ENCODE results near the gene SEPTIN1.
"Not testable (repeated sequence)": the region's sequence is repeated elsewhere in the genome, so short reads cannot be mapped to it uniquely, and the experiment has no call there.

The SEPTIN1 gene

DNA sequence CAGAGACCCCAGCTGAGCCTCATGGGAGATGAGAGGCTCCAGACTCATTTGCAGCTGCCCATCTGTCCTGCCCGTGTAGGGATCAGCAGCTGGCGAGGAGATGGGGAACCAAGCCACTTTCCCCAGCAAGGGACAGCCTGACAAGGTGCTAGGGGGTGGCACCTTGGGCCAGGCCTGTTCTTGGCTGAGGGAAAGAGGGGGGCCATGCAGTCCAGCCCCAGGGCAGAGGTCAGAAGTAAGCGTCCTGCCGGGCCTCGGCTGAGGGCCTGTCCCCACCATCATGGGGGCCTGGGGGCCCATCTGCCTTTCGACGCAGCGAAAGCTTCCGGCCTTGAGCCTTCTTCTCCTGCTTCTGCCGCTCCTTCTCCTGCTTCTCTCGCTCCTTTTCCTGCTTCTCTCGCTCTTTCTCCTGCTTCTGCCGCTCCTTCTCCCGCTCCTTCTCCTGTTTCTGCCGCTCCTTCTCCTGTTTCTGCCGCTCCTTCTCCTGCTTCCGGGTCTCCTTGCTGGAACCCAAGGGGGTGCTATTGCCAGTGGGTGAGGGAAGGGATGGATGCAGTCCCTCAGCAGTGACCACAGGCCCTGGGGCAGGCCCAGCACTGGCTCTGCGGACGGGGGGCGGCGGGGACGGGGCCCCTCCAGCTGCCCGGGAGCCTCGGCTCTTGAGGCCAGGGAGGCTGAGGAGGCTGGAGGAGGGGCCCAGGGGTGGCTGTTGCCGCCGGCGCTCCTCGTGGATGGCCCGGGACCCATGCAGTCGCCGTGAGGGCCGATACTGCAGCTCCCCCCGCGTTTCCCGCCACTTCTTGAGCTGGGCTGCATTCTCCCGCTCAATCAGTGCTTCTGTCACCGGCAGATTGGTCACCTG lies 24.4 kb downstream of the SEPTIN1 start:
- no peak for DNase-seq (ENCODE audit: low spot score)

- no peak for DNase-seq (ENCODE audit: low spot score)
Measured at GRCh38 chr16:30357085-30357714, 25.2 kb downstream of the SEPTIN1 start.

DNA sequence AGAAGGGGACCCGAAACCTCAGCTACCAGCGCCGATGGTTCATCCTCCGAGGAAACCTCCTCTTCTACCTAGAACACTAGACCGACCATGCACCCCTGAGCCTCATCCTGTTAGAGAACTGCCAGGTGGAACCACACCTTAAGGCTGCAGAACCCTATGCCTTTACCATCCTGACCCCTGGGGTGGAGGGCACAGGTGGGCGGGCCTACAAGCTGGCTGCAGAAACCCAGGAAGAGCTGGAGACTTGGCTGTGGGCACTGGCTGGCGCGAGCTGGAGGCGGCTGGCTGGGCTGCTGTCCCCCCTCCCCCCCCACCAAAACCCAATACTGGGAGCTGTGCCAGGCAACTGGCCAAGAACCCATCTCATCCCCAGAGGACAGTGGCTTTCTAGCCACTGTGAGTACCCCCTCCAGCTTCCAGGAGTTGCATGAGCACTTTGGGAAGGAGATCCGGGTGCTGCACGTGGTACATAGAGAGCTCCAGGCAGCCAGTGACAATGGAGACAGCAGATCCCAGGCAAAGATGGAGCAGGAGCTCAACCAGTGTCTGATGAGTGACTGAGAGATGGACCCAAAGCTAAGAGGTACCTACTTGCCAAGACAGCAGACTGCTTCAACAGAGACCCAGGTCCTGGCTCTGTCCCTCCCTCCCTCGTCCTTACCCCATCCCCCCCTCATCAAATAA lies 25.8 kb downstream of the SEPTIN1 start:
- DNase-seq (ENCODE audit: low spot score): no peak

GRCh38 chr16:30355954-30356308 lies 26.4 kb downstream of the SEPTIN1 start:
- DNase-seq (ENCODE audit: low spot score): no peak

DNA sequence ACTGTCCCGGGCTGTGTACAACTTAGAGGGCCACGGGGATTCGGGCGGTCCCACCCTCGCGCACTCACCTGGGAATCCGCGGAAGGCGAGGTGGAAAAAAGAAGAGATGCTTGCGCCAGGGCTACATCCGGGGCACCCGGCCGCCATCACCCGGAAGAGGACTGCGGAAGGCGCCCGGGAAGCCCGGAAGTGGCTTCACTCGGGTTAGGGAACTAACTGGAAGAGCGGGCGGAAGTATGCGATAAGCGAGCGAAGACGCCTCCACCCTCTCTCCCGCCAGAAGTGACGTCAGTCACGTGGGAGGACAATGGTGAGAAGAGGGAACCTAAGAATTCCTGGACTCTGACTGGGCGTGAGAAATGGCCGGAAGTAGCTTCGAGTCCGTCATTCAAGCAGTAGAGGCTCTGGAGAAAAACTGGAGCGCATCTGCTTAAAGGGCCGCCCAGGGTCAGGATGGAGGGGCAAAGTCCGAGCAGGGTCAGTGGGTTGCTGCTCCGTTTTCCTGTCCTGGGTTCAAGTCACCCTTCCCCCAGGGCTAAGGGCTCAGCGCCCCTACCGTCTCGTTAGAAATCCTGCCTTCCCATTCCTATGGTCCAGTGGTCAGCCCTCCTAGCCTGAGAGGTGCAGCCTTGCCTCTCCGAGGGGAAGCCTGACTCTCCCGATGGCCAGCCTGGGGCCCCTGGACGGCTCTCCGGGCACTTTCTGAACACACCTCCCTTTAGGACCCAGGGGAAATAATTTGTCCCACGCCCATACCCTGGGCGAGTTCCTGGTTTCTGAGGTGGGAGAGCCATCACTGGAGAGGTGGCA lies 27.0 kb downstream of the SEPTIN1 start, which contains the start of gene CD2BP2:
CD2BP2 (minus strand) TSS at position 165 of the 810 bp plus-strand sequence. CDS start 627 bp downstream, outside the sequence.
- peak; percentile 94 for DNase-seq (ENCODE audit: low spot score)

DNA sequence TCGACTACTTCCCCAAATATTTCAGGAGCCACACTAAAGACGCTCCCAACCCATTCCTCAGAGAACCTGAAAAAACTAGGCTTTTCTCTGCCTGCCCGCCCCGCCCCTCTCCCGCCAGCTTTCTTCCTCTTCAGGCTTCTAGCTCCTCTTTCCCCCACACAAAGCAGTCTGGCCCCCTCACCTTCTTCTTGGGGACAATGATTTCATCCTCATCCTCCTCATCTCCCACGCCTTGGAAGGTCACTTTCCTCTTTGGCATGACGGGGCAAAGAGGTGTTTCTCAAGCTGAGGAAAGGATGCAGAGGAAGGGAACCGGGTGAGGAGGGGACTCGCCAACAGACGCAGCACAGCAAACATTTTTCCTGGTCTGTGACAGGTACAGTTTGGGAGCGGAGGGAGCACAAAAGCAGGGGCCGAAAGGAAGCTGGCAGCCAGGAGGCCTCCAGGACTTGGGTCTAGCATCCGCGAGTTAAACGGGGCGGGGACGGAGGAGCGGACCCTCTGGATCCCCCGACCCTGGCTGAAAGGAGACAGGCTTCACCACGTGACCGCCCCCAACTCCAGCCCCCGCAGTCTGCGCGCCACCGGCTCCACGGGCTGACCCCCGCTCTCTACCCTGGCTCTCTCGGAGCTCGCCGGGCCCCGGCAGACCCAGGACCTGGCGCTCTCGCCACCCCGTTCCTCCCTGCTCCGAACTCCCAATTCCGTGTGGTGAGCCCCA lies 27.8 kb downstream of the SEPTIN1 start:
- DNase-seq (ENCODE audit: low spot score): peak; percentile 42

- no peak for DNase-seq (ENCODE audit: low spot score)
Measured at GRCh38 chr16:30353438-30354129, 28.8 kb downstream of the SEPTIN1 start.

- DNase-seq (ENCODE audit: low spot score): no peak
Measured at GRCh38 chr16:30352488-30353401, 29.6 kb downstream of the SEPTIN1 start.

- DNase-seq (ENCODE audit: low spot score): no peak
Measured at GRCh38 chr16:30351586-30352419, 30.6 kb downstream of the SEPTIN1 start.

- no peak for DNase-seq (ENCODE audit: low spot score)
Measured at GRCh38 chr16:30351001-30351441, 31.3 kb downstream of the SEPTIN1 start.

GRCh38 chr16:30350134-30350871 lies 32.1 kb downstream of the SEPTIN1 start:
- DNase-seq (ENCODE audit: low spot score): peak; percentile 77

GRCh38 chr16:30349675-30350074 lies 32.7 kb downstream of the SEPTIN1 start:
- peak; percentile 84 for DNase-seq (ENCODE audit: low spot score)

DNA sequence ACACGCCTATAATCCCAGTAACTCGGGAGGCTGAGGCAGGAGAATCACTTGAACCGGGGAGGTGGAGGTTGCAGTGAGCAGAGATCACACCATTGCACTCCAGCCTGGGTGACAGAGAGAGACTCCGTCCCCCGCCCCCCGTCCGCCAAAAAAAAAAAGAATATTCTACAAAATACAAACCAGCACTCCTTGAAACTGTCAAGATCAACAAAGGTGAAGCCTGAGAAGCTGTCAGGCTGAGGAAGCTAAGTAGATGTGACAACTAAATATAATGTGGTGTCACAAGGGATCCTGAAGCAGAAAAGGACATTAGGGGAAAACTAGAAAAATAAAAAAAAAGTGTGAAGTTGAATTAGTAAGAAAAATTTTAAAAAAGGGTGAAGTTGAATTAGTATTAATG lies 33.4 kb downstream of the SEPTIN1 start:
- no peak for DNase-seq (ENCODE audit: low spot score)

DNA sequence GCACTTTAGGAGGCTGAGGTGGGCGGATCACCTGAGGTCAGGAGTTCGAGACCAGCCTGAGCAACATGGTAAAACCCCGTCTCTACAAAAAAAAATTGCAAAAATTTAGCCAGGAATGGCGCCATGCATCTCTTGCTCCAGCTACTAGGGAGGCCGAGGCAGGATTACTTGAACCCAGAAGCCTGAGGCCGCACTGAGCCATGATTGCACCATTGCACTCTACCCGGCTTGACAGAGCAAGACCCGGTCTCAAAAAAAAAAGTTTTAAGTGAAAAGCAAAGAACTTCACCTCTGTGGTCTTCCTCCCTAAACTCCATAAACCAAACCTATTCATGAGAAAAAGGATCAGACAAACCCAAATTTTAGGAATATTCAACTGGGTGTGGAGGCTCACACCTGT lies 34.2 kb downstream of the SEPTIN1 start:
- DNase-seq (ENCODE audit: low spot score): no peak

- DNase-seq (ENCODE audit: low spot score): no peak
Measured at GRCh38 chr16:30346286-30346685, 36.1 kb downstream of the SEPTIN1 start.

GRCh38 chr16:30343491-30343820 lies 38.9 kb downstream of the SEPTIN1 start:
- not testable (repeated sequence) for DNase-seq (ENCODE audit: low spot score)

DNA sequence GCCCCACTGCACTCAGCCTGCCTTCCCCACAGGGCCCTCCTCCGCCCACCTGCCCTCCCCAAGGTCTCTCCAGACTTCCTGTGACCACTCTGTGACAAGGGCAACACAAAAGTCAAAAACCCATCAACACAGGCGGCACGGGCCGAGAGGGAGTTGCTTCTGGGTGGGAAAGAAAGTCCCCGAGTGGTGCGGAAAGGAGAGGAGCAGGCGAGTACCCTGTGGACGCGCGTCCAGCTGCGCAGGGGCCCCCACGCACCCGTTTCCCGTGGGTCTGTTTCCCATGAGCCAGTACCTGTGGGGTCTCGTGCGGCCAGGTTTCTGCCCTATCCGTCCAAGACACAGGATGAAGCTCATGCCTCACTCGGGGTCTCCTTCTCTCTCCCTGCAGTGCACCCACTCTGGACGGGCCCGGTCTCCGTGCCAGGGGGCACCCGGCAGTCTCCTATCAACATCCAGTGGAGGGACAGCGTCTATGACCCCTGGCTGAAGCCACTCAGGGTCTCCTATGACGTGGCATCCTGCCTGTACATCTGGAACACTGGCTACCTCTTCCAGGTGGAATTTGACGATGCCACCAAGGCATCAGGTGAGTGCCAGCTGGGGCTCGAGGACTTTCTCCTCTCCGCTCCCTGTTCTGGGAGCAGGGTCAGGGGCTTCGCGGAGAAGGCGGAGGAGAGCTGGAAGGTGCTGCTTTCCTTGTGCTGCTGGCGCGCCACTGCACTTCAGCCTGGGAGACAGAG lies 39.4 kb downstream of the SEPTIN1 start:
- DNase-seq (ENCODE audit: low spot score): no peak
